HG03354 (cell line): ENCODE results near the gene AMY1A.
"Not testable (repeated sequence)": the region's sequence is repeated elsewhere in the genome, so short reads cannot be mapped to it uniquely, and the experiment has no call there.

Source experiments
- ATAC-seq: cut with Tn5 transposase; IDR thresholded peaks from one replicate; pipeline ENCODE4 v1.9.1; 2021; ENCODE audit warnings: mild to moderate bottlenecking; ENCODE audit not compliant: unreplicated experiment, poor library complexity, severe bottlenecking

AMY1A gene

DNA sequence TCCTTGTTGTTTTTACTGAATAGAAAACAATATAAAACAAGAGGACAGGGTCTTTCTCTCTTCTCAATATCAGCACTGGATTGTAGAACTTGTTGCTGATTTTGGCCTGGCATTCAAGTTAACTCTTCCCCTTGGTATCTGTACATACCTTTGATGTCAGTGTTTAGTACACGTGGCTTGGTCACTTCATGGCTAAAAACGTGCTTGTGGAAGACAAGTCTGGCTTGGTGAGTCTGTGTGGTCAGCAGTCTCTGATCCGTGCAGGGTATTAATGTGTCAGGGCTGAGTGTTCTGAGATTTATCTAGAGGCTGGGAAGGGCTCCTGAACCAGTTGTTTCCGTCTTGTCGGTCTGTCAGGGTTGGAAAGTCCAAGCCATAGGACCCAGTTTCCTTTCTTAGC is at the start of gene AMY1A:
TSS of gene AMY1A (plus strand) at position 301 of the 400 bp plus-strand sequence. CDS start 571 bp downstream, outside the sequence.
- ATAC-seq, result not testable (repeated sequence)

DNA sequence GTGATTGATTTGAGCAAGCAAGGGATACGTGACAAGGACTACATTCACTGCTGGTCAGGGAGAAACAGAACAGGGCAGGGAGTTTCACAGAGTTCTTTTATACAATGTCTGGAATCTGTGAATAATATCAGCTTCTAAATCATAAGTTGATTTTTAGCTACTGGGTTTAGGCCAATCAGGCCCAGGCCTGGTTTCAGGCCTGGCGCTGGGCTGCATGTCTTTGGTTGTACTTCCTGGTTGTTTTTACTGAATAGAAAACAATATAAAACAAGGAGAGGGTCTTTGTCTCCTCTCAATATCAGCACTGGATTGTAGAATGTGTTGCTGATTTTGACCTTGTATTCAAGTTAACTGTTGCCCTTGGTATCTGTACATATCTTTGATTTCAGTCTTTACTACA is 39.2 kb upstream of the AMY1A start:
- ATAC-seq, result no peak

DNA sequence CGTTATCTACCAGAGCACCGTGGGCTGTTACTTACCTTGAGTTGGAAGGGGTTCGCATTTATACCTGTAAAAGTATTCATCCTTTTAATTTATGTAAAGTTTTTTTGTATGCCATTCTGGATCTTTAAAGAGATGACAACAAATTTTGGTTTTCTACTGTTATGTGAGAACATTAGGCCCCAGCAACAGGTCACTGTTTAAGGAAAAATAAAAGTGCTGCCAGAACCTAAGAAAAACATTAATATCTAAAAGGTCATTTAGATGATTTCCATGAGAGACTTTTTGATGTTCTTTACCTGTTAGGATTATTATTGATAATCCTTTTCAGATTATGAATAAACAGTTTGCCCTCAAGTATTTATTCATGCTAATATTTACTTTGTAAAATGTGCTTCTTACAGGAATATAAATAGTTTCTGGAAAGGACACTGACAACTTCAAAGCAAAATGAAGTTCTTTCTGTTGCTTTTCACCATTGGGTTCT is 38.5 kb upstream of the AMY1A start, which contains the start of gene AMY2A:
TSS of gene AMY2A (plus strand) at position 434 of the 484 bp plus-strand sequence. CDS start at position 448, 14 bp downstream.
- ATAC-seq, result not testable (repeated sequence)

DNA sequence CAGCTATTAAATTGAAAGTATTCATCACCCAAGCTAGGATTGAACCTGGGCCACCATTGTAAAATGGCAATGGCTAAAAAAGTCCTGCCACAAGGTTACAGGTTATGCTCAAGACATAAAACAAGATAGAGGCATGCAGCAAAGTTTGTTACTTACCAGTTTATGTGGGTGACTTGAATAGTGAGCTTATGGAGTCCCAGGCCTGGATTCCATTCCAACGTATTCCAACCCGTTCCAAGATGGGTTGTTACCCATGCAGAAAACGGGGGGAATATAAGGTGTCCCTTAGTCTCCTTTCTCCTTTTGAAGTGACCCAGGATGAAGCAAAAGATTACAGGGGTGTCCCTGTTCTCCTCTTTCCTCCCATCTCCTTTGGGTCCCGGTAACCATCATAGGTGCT is 28.1 kb upstream of the AMY1A start:
- not testable (repeated sequence) for ATAC-seq

DNA sequence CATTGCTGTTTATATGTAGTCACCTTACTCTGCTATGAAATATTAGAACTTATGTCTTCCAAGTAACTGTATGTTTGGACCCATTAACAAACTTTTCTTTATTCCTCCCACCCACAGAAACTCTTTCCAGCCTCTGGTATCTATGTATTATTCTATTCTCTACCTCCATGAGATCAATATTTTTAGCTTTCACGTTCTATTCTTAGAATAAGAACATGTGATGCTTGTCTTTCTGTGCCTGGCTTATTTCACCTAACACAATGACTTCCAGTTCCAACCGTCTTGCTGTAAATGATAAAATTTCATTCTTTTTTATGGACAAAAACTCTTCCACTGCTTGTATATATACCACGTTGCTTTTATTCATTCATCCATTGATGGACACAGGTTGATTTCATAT is 14.4 kb upstream of the AMY1A start:
- not testable (repeated sequence) for ATAC-seq

DNA sequence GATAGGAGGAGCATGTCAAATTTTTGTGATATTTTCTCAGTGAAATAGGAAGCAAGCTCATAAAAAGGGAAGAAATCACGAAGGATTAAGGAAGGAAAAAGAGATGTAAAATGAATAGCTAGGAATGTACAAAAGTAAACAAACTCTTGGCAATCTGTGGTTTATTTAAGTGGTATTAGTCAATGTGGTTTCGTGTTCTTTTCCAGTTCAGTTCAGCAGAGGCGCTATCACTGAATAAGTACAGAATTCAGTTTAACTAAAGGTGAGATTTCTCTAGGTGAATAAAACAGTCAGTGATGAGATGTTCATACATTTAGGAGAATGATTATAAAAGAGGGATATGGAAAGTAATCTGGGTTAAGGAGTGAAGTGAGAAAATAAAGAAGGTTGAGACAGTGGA is 11.7 kb upstream of the AMY1A start:
- ATAC-seq, result not testable (repeated sequence)

DNA sequence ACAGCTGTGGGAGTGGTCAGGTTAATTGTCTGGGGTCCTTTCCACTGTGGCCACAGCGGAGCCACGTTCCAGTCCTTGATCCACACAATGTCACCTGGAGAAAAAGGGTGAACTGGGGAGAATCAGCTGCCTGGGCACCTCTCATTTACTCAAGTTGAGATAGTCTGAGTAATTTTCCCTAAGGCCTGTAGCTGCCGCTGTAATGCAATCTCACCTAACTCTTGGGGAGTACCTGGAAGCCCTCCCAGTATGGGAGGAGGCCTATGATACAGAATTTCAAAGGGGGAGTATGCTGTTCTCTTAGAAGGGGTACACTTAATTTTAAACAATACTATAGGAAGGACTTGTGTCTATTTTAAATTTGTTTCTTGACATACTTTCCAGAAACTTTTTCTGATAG is 5.3 kb upstream of the AMY1A start:
- ATAC-seq, result not testable (repeated sequence)

DNA sequence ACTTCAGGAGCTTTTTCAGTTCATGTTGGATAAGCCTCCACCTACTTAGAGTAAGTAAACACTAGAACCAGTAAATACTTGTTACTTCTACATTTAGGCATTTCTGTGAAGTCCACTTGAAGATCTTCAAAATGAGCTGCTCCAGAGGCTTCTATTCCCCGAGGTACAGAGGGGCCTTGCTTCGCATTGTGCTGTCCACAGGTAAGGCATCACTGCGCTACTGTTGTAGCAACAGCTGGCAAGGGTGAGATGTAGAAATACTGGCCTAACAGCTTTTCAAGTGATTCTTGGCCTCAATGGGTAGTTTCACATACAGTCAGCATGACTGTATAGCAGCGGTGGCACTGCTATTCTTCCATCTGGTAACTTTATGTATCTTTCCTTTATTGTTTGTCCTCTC is 4.7 kb upstream of the AMY1A start:
- not testable (repeated sequence) for ATAC-seq

DNA sequence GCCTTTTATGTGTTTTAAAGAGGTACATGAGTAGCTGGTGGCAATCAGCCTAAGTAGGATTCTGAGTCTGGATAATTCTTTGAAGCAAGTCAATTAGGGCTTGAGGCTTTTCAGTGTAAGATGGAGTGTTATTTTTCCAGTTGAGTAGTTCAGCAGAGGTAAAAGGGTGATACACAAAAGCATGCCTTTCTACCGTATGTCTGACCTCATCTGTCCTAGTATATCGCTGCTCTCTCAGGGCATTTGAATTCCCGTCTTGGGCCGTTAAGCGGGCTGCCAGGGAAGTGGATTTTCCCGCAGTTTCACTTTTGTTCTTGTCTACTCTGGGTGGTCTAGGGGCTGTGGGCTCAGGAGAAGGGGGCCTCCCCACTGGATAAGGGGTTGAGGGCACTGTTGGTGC is 1.4 kb upstream of the AMY1A start:
- not testable (repeated sequence) for ATAC-seq

DNA sequence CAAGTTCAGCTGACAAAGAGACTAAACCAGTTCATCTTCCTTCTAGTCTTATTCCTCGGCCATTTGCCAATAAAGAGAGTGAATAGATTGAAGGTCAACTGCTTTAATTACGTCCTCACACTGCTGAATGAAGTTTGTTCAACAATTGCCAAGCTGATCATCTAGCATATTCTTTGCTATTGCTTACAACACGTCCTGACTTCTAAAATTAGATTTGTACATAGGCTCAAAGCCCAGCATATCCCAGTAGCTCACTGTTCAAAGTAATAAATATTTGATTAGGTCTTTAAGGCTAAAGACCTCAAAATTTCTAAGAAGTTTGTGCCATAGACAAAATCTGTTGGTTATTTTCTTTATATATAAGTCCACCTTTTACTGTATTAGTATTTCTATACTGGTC is 20.8 kb downstream of the AMY1A start:
- not testable (repeated sequence) for ATAC-seq

DNA sequence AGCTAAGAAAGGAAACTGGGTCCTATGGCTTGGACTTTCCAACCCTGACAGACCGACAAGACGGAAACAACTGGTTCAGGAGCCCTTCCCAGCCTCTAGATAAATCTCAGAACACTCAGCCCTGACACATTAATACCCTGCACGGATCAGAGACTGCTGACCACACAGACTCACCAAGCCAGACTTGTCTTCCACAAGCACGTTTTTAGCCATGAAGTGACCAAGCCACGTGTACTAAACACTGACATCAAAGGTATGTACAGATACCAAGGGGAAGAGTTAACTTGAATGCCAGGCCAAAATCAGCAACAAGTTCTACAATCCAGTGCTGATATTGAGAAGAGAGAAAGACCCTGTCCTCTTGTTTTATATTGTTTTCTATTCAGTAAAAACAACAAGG is 40.5 kb downstream of the AMY1A start, which contains the start of gene AMY1B:
TSS of gene AMY1B (minus strand) at position 101 of the 400 bp plus-strand sequence. CDS start 571 bp downstream, outside the sequence.
- not testable (repeated sequence) for ATAC-seq

DNA sequence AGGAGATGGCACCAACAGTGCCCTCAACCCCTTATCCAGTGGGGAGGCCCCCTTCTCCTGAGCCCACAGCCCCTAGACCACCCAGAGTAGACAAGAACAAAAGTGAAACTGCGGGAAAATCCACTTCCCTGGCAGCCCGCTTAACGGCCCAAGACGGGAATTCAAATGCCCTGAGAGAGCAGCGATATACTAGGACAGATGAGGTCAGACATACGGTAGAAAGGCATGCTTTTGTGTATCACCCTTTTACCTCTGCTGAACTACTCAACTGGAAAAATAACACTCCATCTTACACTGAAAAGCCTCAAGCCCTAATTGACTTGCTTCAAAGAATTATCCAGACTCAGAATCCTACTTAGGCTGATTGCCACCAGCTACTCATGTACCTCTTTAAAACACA is 41.9 kb downstream of the AMY1A start:
- not testable (repeated sequence) for ATAC-seq

DNA sequence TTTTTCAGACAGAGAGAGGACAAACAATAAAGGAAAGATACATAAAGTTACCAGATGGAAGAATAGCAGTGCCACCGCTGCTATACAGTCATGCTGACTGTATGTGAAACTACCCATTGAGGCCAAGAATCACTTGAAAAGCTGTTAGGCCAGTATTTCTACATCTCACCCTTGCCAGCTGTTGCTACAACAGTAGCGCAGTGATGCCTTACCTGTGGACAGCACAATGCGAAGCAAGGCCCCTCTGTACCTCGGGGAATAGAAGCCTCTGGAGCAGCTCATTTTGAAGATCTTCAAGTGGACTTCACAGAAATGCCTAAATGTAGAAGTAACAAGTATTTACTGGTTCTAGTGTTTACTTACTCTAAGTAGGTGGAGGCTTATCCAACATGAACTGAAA is 45.1 kb downstream of the AMY1A start:
- ATAC-seq, result not testable (repeated sequence)

DNA sequence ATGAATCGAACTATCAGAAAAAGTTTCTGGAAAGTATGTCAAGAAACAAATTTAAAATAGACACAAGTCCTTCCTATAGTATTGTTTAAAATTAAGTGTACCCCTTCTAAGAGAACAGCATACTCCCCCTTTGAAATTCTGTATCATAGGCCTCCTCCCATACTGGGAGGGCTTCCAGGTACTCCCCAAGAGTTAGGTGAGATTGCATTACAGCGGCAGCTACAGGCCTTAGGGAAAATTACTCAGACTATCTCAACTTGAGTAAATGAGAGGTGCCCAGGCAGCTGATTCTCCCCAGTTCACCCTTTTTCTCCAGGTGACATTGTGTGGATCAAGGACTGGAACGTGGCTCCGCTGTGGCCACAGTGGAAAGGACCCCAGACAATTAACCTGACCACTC is 45.7 kb downstream of the AMY1A start:
- not testable (repeated sequence) for ATAC-seq

DNA sequence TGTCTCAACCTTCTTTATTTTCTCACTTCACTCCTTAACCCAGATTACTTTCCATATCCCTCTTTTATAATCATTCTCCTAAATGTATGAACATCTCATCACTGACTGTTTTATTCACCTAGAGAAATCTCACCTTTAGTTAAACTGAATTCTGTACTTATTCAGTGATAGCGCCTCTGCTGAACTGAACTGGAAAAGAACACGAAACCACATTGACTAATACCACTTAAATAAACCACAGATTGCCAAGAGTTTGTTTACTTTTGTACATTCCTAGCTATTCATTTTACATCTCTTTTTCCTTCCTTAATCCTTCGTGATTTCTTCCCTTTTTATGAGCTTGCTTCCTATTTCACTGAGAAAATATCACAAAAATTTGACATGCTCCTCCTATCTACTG is 52.1 kb downstream of the AMY1A start:
- ATAC-seq, result not testable (repeated sequence)

DNA sequence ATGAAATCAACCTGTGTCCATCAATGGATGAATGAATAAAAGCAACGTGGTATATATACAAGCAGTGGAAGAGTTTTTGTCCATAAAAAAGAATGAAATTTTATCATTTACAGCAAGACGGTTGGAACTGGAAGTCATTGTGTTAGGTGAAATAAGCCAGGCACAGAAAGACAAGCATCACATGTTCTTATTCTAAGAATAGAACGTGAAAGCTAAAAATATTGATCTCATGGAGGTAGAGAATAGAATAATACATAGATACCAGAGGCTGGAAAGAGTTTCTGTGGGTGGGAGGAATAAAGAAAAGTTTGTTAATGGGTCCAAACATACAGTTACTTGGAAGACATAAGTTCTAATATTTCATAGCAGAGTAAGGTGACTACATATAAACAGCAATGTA is 54.8 kb downstream of the AMY1A start:
- not testable (repeated sequence) for ATAC-seq
